A673 (cell line): ENCODE results near the gene SGK1. TPM values are rescaled to one million over a fixed set of nuclear protein-coding genes. Genes with fewer than 3 reads are reported as not detected.

ENCODE experiments used
- BruUV-seq: library from RNA; stranded (reverse); fragments of 400-500 nt; replicated peaks from 2 replicates; lab custom pipeline; 2021; lab: Mats Ljungman, UMichigan
- CTCF ChIA-PET: fragments of 300-600 bp; sonication (Branson Sonifier 250); formaldehyde crosslinking; loops from one replicate; lab custom pipeline; 2022; ENCODE audit warnings: antibody characterized with exemption; lab: Charles Lee
- POLR2A ChIA-PET: fragments of 300-600 bp; sonication (Branson Sonifier 250); formaldehyde crosslinking; loops from one replicate; lab custom pipeline; 2022; ENCODE audit warnings: antibody characterized with exemption; ENCODE audit not compliant: low non-redundant PET; lab: Charles Lee
- DNase-seq: peaks from one replicate; pipeline ENCODE4 v3.0.0-alpha.2; 2015; ENCODE audit warnings: low spot score
- H3K27ac ChIP-seq: fragments of 200-600 bp; sonication (generic); 2 replicates; pipeline ENCODE4 v1.5.1; 2016; ENCODE audit warnings: mixed run types, low read depth, mild to moderate bottlenecking, mixed read lengths, antibody characterized with exemption, low read length; ENCODE audit not compliant: poor library complexity, severe bottlenecking
- H3K27me3 ChIP-seq: fragments of 200-600 bp; sonication (generic); replicated peaks from 2 replicates; pipeline ENCODE4 v1.6.1; 2017; ENCODE audit warnings: mixed run types, low read depth, mild to moderate bottlenecking, mixed read lengths, antibody characterized with exemption, low read length; ENCODE audit not compliant: insufficient read depth, poor library complexity
- H3K36me3 ChIP-seq: fragments of 200-600 bp; sonication (generic); 2 replicates; pipeline ENCODE4 v1.6.1; 2016; ENCODE audit warnings: mixed run types, mild to moderate bottlenecking, mixed read lengths, antibody characterized with exemption, low read length; ENCODE audit not compliant: insufficient read depth, poor library complexity, severe bottlenecking
- H3K4me1 ChIP-seq: fragments of 200-600 bp; sonication (generic); 2 replicates; pipeline ENCODE4 v1.6.1; 2017; ENCODE audit warnings: mixed run types, mild to moderate bottlenecking, mixed read lengths, antibody characterized with exemption, low read length; ENCODE audit not compliant: insufficient read depth, poor library complexity, severe bottlenecking
- H3K4me3 ChIP-seq: fragments of 200-600 bp; sonication (generic); 2 replicates; pipeline ENCODE4 v1.5.1; 2016; ENCODE audit warnings: low read depth, mixed run types, mild to moderate bottlenecking, mixed read lengths, low read length; ENCODE audit not compliant: poor library complexity, severe bottlenecking
- H3K9me3 ChIP-seq: fragments of 200-600 bp; sonication (generic); 2 replicates; pipeline ENCODE4 v1.6.1; 2016; ENCODE audit warnings: mixed run types, low read depth, mild to moderate bottlenecking, mixed read lengths, antibody characterized with exemption, low read length; ENCODE audit not compliant: poor library complexity, severe bottlenecking
- CTCF ChIP-seq: fragments of 300-800, 200-600 bp; sonication (generic); conservative IDR thresholded peaks from 2 replicates; pipeline ENCODE4 v1.5.1; 2017; ENCODE audit warnings: low read depth, mild to moderate bottlenecking, antibody characterized with exemption, low read length, moderate library complexity, mixed read lengths
- EZH2 ChIP-seq: fragments of 200-600 bp; sonication (generic); IDR thresholded peaks from 2 replicates; pipeline ENCODE4 v1.6.1; 2017; ENCODE audit warnings: borderline replicate concordance, low read depth, mild to moderate bottlenecking, mixed read lengths, antibody characterized with exemption, low read length; ENCODE audit not compliant: poor library complexity, severe bottlenecking
- intact Hi-C: fragments of 100-400 bp; cut with micrococcal nuclease; formaldehyde crosslinking; loops from one replicate; pipeline ENCODE4 v1.10.0; 2022; ENCODE audit not compliant: unreplicated experiment
- total RNA-seq: library from RNA; stranded (reverse); gene quantifications from 2 replicates; pipeline ENCODE4 v1.2.3, GENCODE V29; 2021

The SGK1 gene
- total RNA-seq, 1 experiment from 2014 or later: 73.3 TPM

GRCh38 chr6:134339216-134339615 lies 21.3 kb upstream of the SGK1 start:
- Histone ChIP-seq H3K27ac (no peak overlapping the region), H3K27me3 (no peaks in the 10 kb centered on the region), H3K4me1 (no peaks in the 10 kb centered on the region), H3K36me3 (no peaks in the 10 kb centered on the region), H3K4me3 (no peak overlapping the region), H3K9me3 (no peaks in the 10 kb centered on the region)
- ChIA-PET CTCF (no interaction called here), POLR2A (no interaction called here)
- DNase-seq: no peak
- no TSS peak for BruUV-seq
- no peak for TF ChIP-seq EZH2
- no peak for TF ChIP-seq CTCF
- intact Hi-C loops: no loop called here

DNA sequence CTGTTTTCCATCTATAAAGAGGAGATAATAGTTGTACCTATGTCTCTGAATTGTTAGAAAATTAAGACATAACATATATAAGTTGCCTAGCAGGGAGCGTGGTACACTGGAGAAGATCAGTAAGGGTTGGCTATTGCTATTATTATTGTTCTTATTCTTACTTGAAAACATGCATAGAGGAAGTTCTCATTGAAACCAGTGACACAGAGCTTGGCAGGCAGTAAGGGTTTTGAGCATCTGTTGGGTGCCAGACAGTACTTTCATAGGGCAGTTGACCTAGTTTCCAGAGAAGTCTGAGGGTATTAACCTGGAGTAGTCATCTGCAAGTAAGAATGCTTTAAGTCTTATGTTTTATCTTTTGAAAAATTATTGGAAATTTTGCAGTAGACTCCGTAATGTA lies 13.3 kb upstream of the SGK1 start:
- H3K36me3 ChIP-seq: no peaks in the 10 kb centered on the region
- CTCF ChIA-PET: no interaction called here
- no peak for DNase-seq
- BruUV-seq: no TSS peak
- H3K9me3 ChIP-seq: no peaks in the 10 kb centered on the region
- H3K27me3 ChIP-seq: no peaks in the 10 kb centered on the region
- TF ChIP-seq CTCF: no peak
- no peak for TF ChIP-seq EZH2
- POLR2A ChIA-PET: no interaction called here
- no peak overlapping the region for H3K4me3 ChIP-seq
- intact Hi-C loops: no loop called here
- no peak overlapping the region for H3K27ac ChIP-seq
- no peaks in the 10 kb centered on the region for H3K4me1 ChIP-seq

GRCh38 chr6:134330555-134330954 lies 12.6 kb upstream of the SGK1 start:
- no peak overlapping the region for H3K27ac ChIP-seq
- no peaks in the 10 kb centered on the region for H3K36me3 ChIP-seq
- DNase-seq: no peak
- no TSS peak for BruUV-seq
- H3K9me3 ChIP-seq: no peaks in the 10 kb centered on the region
- ChIA-PET POLR2A (no interaction called here), CTCF (no interaction called here)
- TF ChIP-seq EZH2 (no peak), CTCF (no peak)
- no peaks in the 10 kb centered on the region for H3K4me1 ChIP-seq
- intact Hi-C loops: no loop called here
- no peaks in the 10 kb centered on the region for H3K27me3 ChIP-seq
- H3K4me3 ChIP-seq: no peak overlapping the region
